ENCODE data around the gene RHBDL3. TPM values are rescaled to one million over a fixed set of nuclear protein-coding genes. Genes with fewer than 3 reads are reported as not detected.

Gene RHBDL3
- total and polyA plus RNA-seq, 2 of the 8 experiments (the other 6 are each of a cell fraction or from before 2014, with no cell fraction given), result 9.6 to 12.2 TPM

DNA sequence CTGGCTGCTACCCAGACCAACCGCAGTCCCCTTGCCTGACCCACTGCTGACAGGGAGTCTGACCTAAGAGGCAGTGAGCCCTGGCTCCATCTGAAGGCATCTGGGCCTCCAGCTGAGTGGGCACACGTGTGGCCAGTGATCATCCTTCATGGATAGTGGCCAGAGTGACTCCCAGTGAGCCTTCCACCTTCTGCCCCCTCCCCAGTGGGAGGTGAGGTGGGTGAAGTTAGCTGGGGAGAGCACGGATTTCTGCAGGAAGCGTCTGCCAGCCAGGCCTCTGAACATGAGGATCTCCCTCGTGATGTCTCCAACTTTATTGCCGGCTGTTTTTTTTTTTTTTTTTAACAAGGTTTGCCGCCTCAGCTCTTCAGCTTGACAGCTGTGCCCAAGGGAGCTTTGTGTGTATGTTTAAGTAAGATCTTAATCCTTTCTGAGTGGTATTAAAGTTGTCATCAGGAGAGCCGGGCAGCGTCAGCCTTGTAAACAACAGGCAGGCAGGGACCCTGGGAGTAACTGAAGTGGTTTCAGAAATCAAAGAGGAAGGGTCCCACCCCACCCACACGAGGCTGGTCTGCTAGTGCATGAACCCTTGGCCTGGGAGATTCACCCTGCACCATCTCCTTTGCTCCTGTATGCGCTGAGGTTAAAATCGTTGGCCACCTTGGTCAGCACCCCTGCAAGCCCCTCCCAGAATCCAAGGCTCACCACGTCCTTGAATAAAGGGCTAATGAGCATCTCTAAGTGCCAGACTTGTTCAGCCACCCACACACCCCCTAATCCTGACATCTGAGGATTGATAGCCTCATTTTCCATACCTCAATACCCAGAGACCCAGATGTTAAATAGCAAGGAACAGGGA is 33.3 kb downstream of the RHBDL3 start (continued):
- TF ChIP-seq KDM4A (IDR thresholded peaks at IDR 0.05; ENCODE audit: low read depth, low read length, severe bottlenecking) (no peak), CREB1 (IDR thresholded peaks at IDR 0.05) (no peak), ASH2L (IDR thresholded peaks at IDR 0.05; ENCODE audit: low read length) (no peak)
